ENCODE measurements around the gene RPS17. TPM values are rescaled to one million over a fixed set of nuclear protein-coding genes. Genes with fewer than 3 reads are reported as not detected.

The RPS17 gene
- total RNA-seq = 2,605 and 2,665 TPM in 2 replicates
- 3,265 and 4,073 TPM in 2 replicates for polyA plus RNA-seq
- 2,950 and 3,398 TPM in 2 replicates for polyA plus RNA-seq (2012)
- polyA minus RNA-seq (ENCODE audit: low replicate concordance) = 125 and 127 TPM in 2 replicates

- TF ChIP-seq CTCF (conservative IDR thresholded peaks at IDR 0.05 in 1 of 2, IDR thresholded peaks at IDR 0.05 in 1 of 2; ENCODE audit: low read depth in 1 of 2, low read length in 2 of 2) (peak; percentile 86 to 96), EZH2 (IDR thresholded peaks at IDR 0.05; ENCODE audit: low read length, missing control alignments) (no peak)
Measured at GRCh38 chr15:82540055-82540983, at the start of gene RPS17. Gene RPS17 (minus strand): TSS chr15:82540457. CDS start chr15:82540428, 29 bp downstream.

GRCh38 chr15:82587805-82588204 is 47.5 kb upstream of the RPS17 start:
- TF ChIP-seq CTCF (conservative IDR thresholded peaks at IDR 0.05 in 1 of 2, IDR thresholded peaks at IDR 0.05 in 1 of 2; ENCODE audit: low read depth in 1 of 2, low read length in 2 of 2) (no peak), EZH2 (IDR thresholded peaks at IDR 0.05; ENCODE audit: low read length, missing control alignments) (no peak)
- no peak overlapping the region for H3K4me3 ChIP-seq (replicated peaks in 1 of 4; ENCODE audit: control extremely low read depth in 1 of 4, insufficient read depth in 1 of 4, low read depth in 3 of 4, low read length in 4 of 4)
- H3K9ac ChIP-seq (ENCODE audit: insufficient read depth, low read length) = no peak overlapping the region
- no peak overlapping the region for H3K27ac ChIP-seq (ENCODE audit: insufficient read depth, low read length)
- H3K36me3 ChIP-seq (ENCODE audit: control insufficient read depth, insufficient read depth, low read length) = no peaks in the 10 kb centered on the region
- no peaks in the 10 kb centered on the region for H3K27me3 ChIP-seq (ENCODE audit: control insufficient read depth, insufficient read depth, low read length)
- DNase-seq (ENCODE audit: low read depth in 2 of 2) = no peak
- H3K4me1 ChIP-seq (ENCODE audit: control insufficient read depth, extremely low read depth, insufficient read depth, low read length) = no peaks in the 10 kb centered on the region
- H4K20me1 ChIP-seq (ENCODE audit: control insufficient read depth, extremely low read depth, insufficient read depth, low read length) = no peaks in the 10 kb centered on the region
- H3K79me2 ChIP-seq (ENCODE audit: control insufficient read depth, insufficient read depth, low read length) = no peaks in the 10 kb centered on the region
- no peak overlapping the region for H3K4me2 ChIP-seq (ENCODE audit: extremely low read depth, insufficient read depth, low read length)
- H3K9me3 ChIP-seq (ENCODE audit: control insufficient read depth, insufficient read depth, low read depth, low read length) = no peaks in the 10 kb centered on the region
- no peak overlapping the region for H2AFZ ChIP-seq (ENCODE audit: low read length)

More at GRCh38 chr15:82540055-82540983, at the start of gene RPS17:
- DNase-seq (ENCODE audit: low read depth in 2 of 2) = peak; percentile 93 to 96
- Histone ChIP-seq H3K36me3 (ENCODE audit: control insufficient read depth, insufficient read depth, low read length) (peaks cover 19% of the 10 kb centered on the region), H3K9me3 (ENCODE audit: control insufficient read depth, insufficient read depth, low read depth, low read length) (no peaks in the 10 kb centered on the region), H3K27me3 (ENCODE audit: control insufficient read depth, insufficient read depth, low read length) (no peaks in the 10 kb centered on the region), H3K9ac (ENCODE audit: insufficient read depth, low read length) (peak within 1 kb of the TSS; percentile 90), H3K27ac (ENCODE audit: insufficient read depth, low read length) (peak within 1 kb of the TSS; percentile 90), H3K4me2 (ENCODE audit: extremely low read depth, insufficient read depth, low read length) (peak within 1 kb of the TSS; percentile 85), H3K4me1 (ENCODE audit: control insufficient read depth, extremely low read depth, insufficient read depth, low read length) (peaks cover 10% of the 10 kb centered on the region), H2AFZ (ENCODE audit: low read length) (peak within 1 kb of the TSS; percentile 43), H4K20me1 (ENCODE audit: control insufficient read depth, extremely low read depth, insufficient read depth, low read length) (no peaks in the 10 kb centered on the region), H3K4me3 (replicated peaks in 1 of 4; ENCODE audit: control extremely low read depth in 1 of 4, insufficient read depth in 1 of 4, low read depth in 3 of 4, low read length in 4 of 4) (peak within 1 kb of the TSS; percentile 65 to 99 (median 82)), H3K79me2 (ENCODE audit: control insufficient read depth, insufficient read depth, low read length) (peaks cover 36% of the 10 kb centered on the region)

- Histone ChIP-seq H3K27ac (ENCODE audit: insufficient read depth, low read length) (no peak overlapping the region), H3K36me3 (ENCODE audit: control insufficient read depth, insufficient read depth, low read length) (no peaks in the 10 kb centered on the region), H3K9ac (ENCODE audit: insufficient read depth, low read length) (no peak overlapping the region), H3K79me2 (ENCODE audit: control insufficient read depth, insufficient read depth, low read length) (no peaks in the 10 kb centered on the region), H4K20me1 (ENCODE audit: control insufficient read depth, extremely low read depth, insufficient read depth, low read length) (no peaks in the 10 kb centered on the region), H3K27me3 (ENCODE audit: control insufficient read depth, insufficient read depth, low read length) (no peaks in the 10 kb centered on the region), H3K9me3 (ENCODE audit: control insufficient read depth, insufficient read depth, low read depth, low read length) (no peaks in the 10 kb centered on the region), H3K4me1 (ENCODE audit: control insufficient read depth, extremely low read depth, insufficient read depth, low read length) (no peaks in the 10 kb centered on the region), H3K4me2 (ENCODE audit: extremely low read depth, insufficient read depth, low read length) (no peak overlapping the region), H3K4me3 (replicated peaks in 1 of 4; ENCODE audit: control extremely low read depth in 1 of 4, insufficient read depth in 1 of 4, low read depth in 3 of 4, low read length in 4 of 4) (no peak overlapping the region), H2AFZ (ENCODE audit: low read length) (no peak overlapping the region)
- peak; percentile 26 to 54 for DNase-seq (ENCODE audit: low read depth in 2 of 2)
- TF ChIP-seq CTCF (conservative IDR thresholded peaks at IDR 0.05 in 1 of 2, IDR thresholded peaks at IDR 0.05 in 1 of 2; ENCODE audit: low read depth in 1 of 2, low read length in 2 of 2) (peak; percentile 27 to 34), EZH2 (IDR thresholded peaks at IDR 0.05; ENCODE audit: low read length, missing control alignments) (no peak)
Measured at GRCh38 chr15:82585072-82585471, 44.8 kb upstream of the RPS17 start.
